Testis (tissue), 3 donors: ENCODE results near the gene CA10. TPM values are rescaled to one million over a fixed set of nuclear protein-coding genes. Genes with fewer than 3 reads are reported as not detected.

ENCODE experiments used
- DNase-seq: peaks from one replicate; pipeline ENCODE4 v3.0.0-alpha.2; 2019
- H3K27ac ChIP-seq, 2 donors: fragments of 200-600 bp; sonication (generic); one replicate each; pipeline ENCODE4 v1.5.1; 2019
- H3K27me3 ChIP-seq: fragments of 200-600 bp; sonication (generic); one replicate; pipeline ENCODE4 v1.5.1; 2019
- H3K36me3 ChIP-seq: fragments of 200-600 bp; sonication (generic); one replicate; pipeline ENCODE4 v1.5.1; 2017; ENCODE audit warnings: low read depth; ENCODE audit errors: missing control alignments
- H3K4me1 ChIP-seq: fragments of 200-600 bp; sonication (generic); one replicate; pipeline ENCODE4 v1.5.1; 2019
- H3K4me3 ChIP-seq, 2 donors: fragments of 200-600 bp; sonication (generic); one replicate each; pipeline ENCODE4 v1.5.1; 2017 to 2019
- H3K9me3 ChIP-seq: fragments of 200-600 bp; sonication (generic); one replicate; pipeline ENCODE4 v1.5.1; 2017
- POLR2A ChIP-seq: fragments of 450-650 bp; IDR thresholded peaks from one replicate; pipeline ENCODE4 v1.6.1; 2017; ENCODE audit warnings: antibody characterized with exemption, mild to moderate bottlenecking, moderate library complexity
- WGBS, 2 donors: methylation state at CpG; one replicate each; pipeline ENCODE4 v1.1.5; 2018; 5-methylcytosine and 5-hydroxymethylcytosine counted together
- intact Hi-C: fragments of 100-400 bp; cut with DNase I; formaldehyde crosslinking; loops from one replicate; pipeline ENCODE4 v1.15.1; 2023; ENCODE audit warnings: low total_unique reads
- polyA plus RNA-seq: library from polyadenylated mRNA; stranded (reverse); fragments of 350-450 nt; fragmentation: Illumina TruSeq; extraction: RNeasy Lipid Tissue Mini Kit (QIAGEN cat#74804); gene quantifications from one replicate; pipeline ENCODE4 v1.2.3, GENCODE V29; 2014; ENCODE audit warnings: low read depth, low replicate concordance; ENCODE audit not compliant: insufficient read depth
- total RNA-seq, 2 donors: library from RNA; depleted of rRNA; stranded (reverse); fragments of >200 nt; gene quantifications; one replicate each; pipeline ENCODE4 v1.2.3, GENCODE V29; 2016
- TF ChIP-seq, protein P1 (sequence below), 3 experiments: fragments of 450-650 bp in 2 of 3; fragments of 200-600 bp in 1 of 3; sonication (generic) in 1 of 3; IDR thresholded peaks; one replicate each; pipeline ENCODE4 v1.5.1; 2016 to 2019; ENCODE audit warnings: antibody characterized with exemption in 3 of 3, mild to moderate bottlenecking in 2 of 3, moderate library complexity in 1 of 3

CA10 gene
- total and polyA plus RNA-seq, 3 donors from 2014 or later, result 5.0 to 30.7 (median 5.3) TPM

DNA sequence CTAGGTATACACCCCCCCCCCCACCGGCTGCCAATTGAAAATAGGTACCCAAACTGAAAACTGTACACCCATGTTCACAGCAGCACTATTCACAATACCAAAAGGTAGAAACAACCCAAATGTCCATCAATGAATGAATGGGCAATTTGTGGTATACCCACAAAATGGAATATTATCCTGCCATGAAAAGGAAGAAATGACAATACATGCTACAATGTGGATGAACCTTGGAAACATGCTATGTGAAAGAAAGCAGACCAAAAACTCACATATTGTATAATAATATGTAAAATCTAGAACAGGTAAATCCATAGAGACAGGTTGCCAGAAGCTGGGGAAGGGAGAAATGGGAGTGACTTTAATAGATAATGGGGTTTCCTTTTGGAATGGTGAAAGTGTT, 480.6 kb downstream of the CA10 start:
- H3K4me1 ChIP-seq, result no peaks in the 10 kb centered on the region
- TF ChIP-seq, protein P1, sequence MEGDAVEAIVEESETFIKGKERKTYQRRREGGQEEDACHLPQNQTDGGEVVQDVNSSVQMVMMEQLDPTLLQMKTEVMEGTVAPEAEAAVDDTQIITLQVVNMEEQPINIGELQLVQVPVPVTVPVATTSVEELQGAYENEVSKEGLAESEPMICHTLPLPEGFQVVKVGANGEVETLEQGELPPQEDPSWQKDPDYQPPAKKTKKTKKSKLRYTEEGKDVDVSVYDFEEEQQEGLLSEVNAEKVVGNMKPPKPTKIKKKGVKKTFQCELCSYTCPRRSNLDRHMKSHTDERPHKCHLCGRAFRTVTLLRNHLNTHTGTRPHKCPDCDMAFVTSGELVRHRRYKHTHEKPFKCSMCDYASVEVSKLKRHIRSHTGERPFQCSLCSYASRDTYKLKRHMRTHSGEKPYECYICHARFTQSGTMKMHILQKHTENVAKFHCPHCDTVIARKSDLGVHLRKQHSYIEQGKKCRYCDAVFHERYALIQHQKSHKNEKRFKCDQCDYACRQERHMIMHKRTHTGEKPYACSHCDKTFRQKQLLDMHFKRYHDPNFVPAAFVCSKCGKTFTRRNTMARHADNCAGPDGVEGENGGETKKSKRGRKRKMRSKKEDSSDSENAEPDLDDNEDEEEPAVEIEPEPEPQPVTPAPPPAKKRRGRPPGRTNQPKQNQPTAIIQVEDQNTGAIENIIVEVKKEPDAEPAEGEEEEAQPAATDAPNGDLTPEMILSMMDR (IDR thresholded peaks at IDR 0.05), result no peak
- no peak for TF ChIP-seq POLR2A
- no peaks in the 10 kb centered on the region for H3K27me3 ChIP-seq
- H3K36me3 ChIP-seq, result no peaks in the 10 kb centered on the region
- 90 to 94% methylated on average over 1 of the region's 1 CpG for WGBS, 2 donors
- no peak overlapping the region for H3K27ac ChIP-seq
- DNase-seq, result no peak
- no peak overlapping the region for H3K4me3 ChIP-seq
- H3K9me3 ChIP-seq, result no peaks in the 10 kb centered on the region
- intact Hi-C loops, result no loop called here

DNA sequence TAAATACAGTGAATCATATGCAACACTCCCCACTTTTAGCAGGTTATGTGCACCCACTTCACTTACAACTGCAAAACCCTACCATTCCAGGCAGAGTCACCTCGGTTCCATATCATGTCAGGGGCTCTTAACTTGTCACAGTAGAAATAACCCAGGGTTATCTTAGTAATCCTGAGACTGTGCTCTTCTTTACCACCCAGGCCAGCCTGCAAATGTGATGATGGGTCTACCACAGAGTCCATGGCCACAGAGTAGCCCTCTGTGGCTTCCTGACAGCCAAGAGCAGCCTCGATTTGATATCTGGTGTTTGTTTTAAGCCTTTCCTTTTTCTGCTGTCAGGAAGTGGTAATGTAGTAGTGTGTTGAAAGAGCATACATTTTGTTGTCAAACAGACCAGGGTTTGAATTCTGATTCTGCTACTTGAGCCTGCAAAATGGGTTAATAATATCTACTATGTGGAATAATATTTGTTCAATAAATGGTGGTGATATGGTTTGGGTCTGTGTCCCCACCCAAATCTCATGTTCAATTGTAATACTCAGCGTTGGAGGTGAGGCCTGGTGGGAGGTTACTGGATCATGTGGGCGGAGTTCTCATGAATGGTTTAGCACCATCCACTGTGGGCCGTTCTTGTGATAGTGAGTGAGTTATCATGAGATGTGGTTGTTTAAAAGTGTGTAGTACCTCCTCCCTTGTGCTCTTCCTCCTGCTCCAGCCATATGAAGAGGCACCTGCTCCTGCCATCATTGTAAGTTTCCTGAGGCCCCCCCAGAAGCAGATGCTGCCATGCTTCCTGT, 481.6 kb downstream of the CA10 start:
- no peaks in the 10 kb centered on the region for H3K4me1 ChIP-seq
- intact Hi-C loops, result no loop called here
- 86 to 87% methylated on average over 5 of the region's 5 CpGs for WGBS, 2 donors
- DNase-seq, result no peak
- no peaks in the 10 kb centered on the region for H3K36me3 ChIP-seq
- TF ChIP-seq POLR2A, result no peak
- TF ChIP-seq, protein P1 (IDR thresholded peaks at IDR 0.05), result no peak
- no peak overlapping the region for H3K4me3 ChIP-seq
- H3K27ac ChIP-seq, result no peak overlapping the region
- no peaks in the 10 kb centered on the region for H3K9me3 ChIP-seq
- no peaks in the 10 kb centered on the region for H3K27me3 ChIP-seq

DNA sequence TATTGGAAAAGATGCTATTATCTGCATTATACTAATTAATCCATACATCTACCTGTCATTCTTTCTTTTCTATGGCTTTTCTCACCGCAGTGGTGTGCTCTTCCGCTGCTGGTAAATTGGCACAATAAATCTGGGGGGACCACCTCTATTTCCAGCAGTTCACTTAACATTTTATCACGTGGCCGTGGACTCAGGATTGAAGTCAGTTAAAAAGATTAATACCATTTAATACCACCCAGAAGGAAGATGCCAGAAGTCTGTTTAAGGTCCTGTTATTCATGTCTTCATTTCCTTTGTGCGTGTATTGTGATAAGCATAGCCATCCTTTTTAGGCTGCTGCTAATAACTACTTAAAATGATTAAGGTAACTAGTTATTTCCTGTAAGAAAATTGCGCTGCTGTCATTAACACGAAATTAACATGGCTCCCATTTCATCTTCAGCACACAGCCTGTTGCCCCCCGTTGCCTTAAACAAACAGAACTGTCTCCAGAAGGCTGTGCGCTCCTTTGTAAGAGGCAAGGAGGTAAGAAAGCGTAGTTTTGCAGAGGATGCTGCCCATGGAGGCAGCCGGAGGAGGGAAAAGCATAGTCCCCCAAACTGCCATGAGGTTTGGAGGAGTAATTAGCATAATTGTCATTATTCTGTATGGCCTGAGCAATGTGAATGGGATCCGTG, 483.8 kb downstream of the CA10 start:
- WGBS, 2 donors, result 74 to 75% methylated on average over 12 of the region's 12 CpGs
- Histone ChIP-seq H3K27me3 (no peaks in the 10 kb centered on the region), H3K4me1 (no peaks in the 10 kb centered on the region), H3K9me3 (no peaks in the 10 kb centered on the region), H3K27ac (no peak overlapping the region), H3K36me3 (no peaks in the 10 kb centered on the region), H3K4me3 (no peak overlapping the region)
- TF ChIP-seq, protein P1 (IDR thresholded peaks at IDR 0.05), result no peak
- TF ChIP-seq POLR2A, result no peak
- DNase-seq, result no peak
- intact Hi-C loops, result no loop called here

DNA sequence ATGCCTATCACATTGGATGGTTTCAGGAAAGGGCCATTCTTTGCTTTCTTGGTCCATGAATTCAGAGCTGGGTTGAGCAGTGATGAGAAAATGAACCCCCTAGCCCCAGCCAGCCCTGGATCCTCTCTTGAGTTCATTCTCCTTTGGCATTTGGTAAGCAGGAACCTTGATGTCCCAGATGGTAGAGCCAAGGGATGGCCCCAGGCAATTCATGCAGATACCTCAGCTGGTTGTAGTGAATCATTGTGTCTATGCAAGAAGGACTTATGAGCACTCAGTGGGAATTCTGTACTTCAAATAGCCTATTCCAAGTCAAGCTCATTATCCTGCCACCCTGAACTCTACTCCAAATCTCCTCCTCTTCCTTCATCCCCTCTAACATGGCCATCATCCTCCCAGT, 485.4 kb downstream of the CA10 start:
- no peak for DNase-seq
- no peaks in the 10 kb centered on the region for H3K36me3 ChIP-seq
- H3K27me3 ChIP-seq, result no peaks in the 10 kb centered on the region
- TF ChIP-seq, protein P1 (IDR thresholded peaks at IDR 0.05), result no peak
- TF ChIP-seq POLR2A, result no peak
- H3K4me3 ChIP-seq, result no peak overlapping the region
- intact Hi-C loops, result no loop called here
- H3K27ac ChIP-seq, result no peak overlapping the region
- H3K9me3 ChIP-seq, result no peaks in the 10 kb centered on the region
- no peaks in the 10 kb centered on the region for H3K4me1 ChIP-seq
